HepG2 (cell line): ENCODE measurements around the gene CST3. TPM values are rescaled to one million over a fixed set of nuclear protein-coding genes. Genes with fewer than 3 reads are reported as not detected.
"Not testable (repeated sequence)": the region's sequence is repeated elsewhere in the genome, so short reads cannot be mapped to it uniquely, and the experiment has no call there.

Experiments
- ATAC-seq: fragments of 200-7000 bp; cut with Tn5 transposase; 3 replicates; pipeline ENCODE4 v1.9.1; 2020; ENCODE audit warnings: mild to moderate bottlenecking, moderate library complexity
- BruUV-seq: library from RNA; stranded (reverse); fragments of 400-500 nt; replicated peaks from 2 replicates; lab custom pipeline; 2021; lab: Mats Ljungman, UMichigan
- CTCF ChIA-PET: fragments of 300-600 bp; formaldehyde crosslinking; extraction: SDS; loops from one replicate; lab custom pipeline; 2021; ENCODE audit warnings: low total read pairs, inconsistent platforms, low intra/inter-chr PET ratio; lab: Yijun Ruan, JAX
- POLR2A ChIA-PET: fragments of 350-600 bp; sonication (Branson Sonifier 250); formaldehyde crosslinking; loops from one replicate; lab custom pipeline; 2020; ENCODE audit warnings: antibody characterized with exemption, inconsistent platforms; lab: Yijun Ruan, JAX
- DNase-seq: peaks from one replicate; pipeline ENCODE4 v3.0.0-alpha.2; 2015; ENCODE audit warnings: low spot score
- FAIRE-seq: peaks from 3 replicates; lab custom pipeline; 2011; peaks lifted over from hg19 to GRCh38; lab: Jason Lieb, UNC
- H2AFZ ChIP-seq: one replicate; pipeline ENCODE4 v1.6.1; 2011; ENCODE audit warnings: low read length, inconsistent platforms
- H3K27ac ChIP-seq: fragments of 300-600 bp; 3 replicates; pipeline ENCODE4 v1.8.0; 2011; ENCODE audit warnings: mixed run types, mild to moderate bottlenecking, mixed read lengths, low read length, inconsistent platforms; ENCODE audit not compliant: insufficient read depth; ENCODE audit errors: extremely low read length
- H3K27me3 ChIP-seq, 2 experiments: fragments of 200-600 bp in 1 of 2; 2 replicates in 1 of 2; 3 replicates in 1 of 2; pipeline versions ENCODE4 v1.6.0 to v1.8.0; 2011; ENCODE audit warnings: low read length in 2 of 2, mild to moderate bottlenecking in 2 of 2, moderate library complexity in 2 of 2, inconsistent platforms in 1 of 2; ENCODE audit not compliant: insufficient read depth in 2 of 2, control insufficient read depth in 1 of 2
- H3K36me3 ChIP-seq, 2 experiments: fragments of 200-600 bp in 1 of 2; replicated peaks in 1 of 2; 2 replicates in 1 of 2; 3 replicates in 1 of 2; pipeline versions ENCODE4 v1.5.1 to v1.8.0; 2011; ENCODE audit warnings: low read length in 2 of 2, inconsistent platforms in 1 of 2; ENCODE audit not compliant: insufficient read depth in 2 of 2, control insufficient read depth in 1 of 2
- H3K4me1 ChIP-seq: 2 replicates; pipeline ENCODE4 v1.5.1; 2012; ENCODE audit warnings: low read length, inconsistent platforms; ENCODE audit not compliant: insufficient read depth
- H3K4me2 ChIP-seq: 2 replicates; pipeline ENCODE4 v1.6.0; 2011; ENCODE audit warnings: low read depth, low read length, inconsistent platforms
- H3K4me3 ChIP-seq, 3 experiments: fragments of 200-600 bp in 1 of 3; sonication (generic), shearing (Covaris generic) in 1 of 3; replicated peaks in 1 of 3; 2 replicates each; pipeline ENCODE4 v1.5.1; 2011 to 2016; ENCODE audit warnings: low read length in 3 of 3, inconsistent platforms in 2 of 3, low read depth in 2 of 3, mild to moderate bottlenecking in 2 of 3, control low read depth in 1 of 3, mixed read lengths in 1 of 3; ENCODE audit not compliant: insufficient read depth in 1 of 3
- H3K79me2 ChIP-seq: one replicate; pipeline ENCODE4 v1.6.1; 2011; ENCODE audit warnings: low read length, inconsistent platforms; ENCODE audit not compliant: insufficient read depth
- H3K9ac ChIP-seq: 2 replicates; pipeline ENCODE4 v1.6.0; 2011; ENCODE audit warnings: mild to moderate bottlenecking, low read depth, low read length, inconsistent platforms; ENCODE audit not compliant: insufficient read depth
- H3K9me3 ChIP-seq: 2 replicates; pipeline ENCODE4 v1.5.1; 2012; ENCODE audit warnings: mild to moderate bottlenecking, low read length
- H4K20me1 ChIP-seq: 2 replicates; pipeline ENCODE4 v1.6.0; 2011; ENCODE audit warnings: inconsistent platforms, mild to moderate bottlenecking, low read length, moderate library complexity; ENCODE audit not compliant: insufficient read depth
- ARNT2 ChIP-seq: sonication (generic); formaldehyde crosslinking; IDR thresholded peaks from 2 replicates; pipeline ENCODE4 v1.8.0; 2022; ENCODE audit warnings: mild to moderate bottlenecking, low read depth, missing genetic modification reagents, moderate library complexity
- ATF7 ChIP-seq, 2 experiments: fragments of 450-650 bp in 1 of 2; sonication (generic) in 1 of 2; formaldehyde crosslinking in 1 of 2; IDR thresholded peaks; 2 replicates each; pipeline versions ENCODE4 v1.4.0 to v1.6.1; 2016 to 2020; ENCODE audit warnings: antibody characterized with exemption in 1 of 2, mild to moderate bottlenecking in 1 of 2, missing genetic modification reagents in 1 of 2
- RBM22 ChIP-seq: fragments of 200-400 bp; formaldehyde crosslinking; optimal IDR thresholded peaks from 2 replicates; pipeline ENCODE3; 2017; ENCODE audit warnings: mild to moderate bottlenecking, low read length, moderate library complexity
- SSRP1 ChIP-seq: IDR thresholded peaks from 2 replicates; pipeline ENCODE4 v1.6.1; 2016; ENCODE audit warnings: control low read depth
- ZNF44 ChIP-seq: sonication (generic); formaldehyde crosslinking; IDR thresholded peaks from 2 replicates; pipeline ENCODE4 v1.5.1; 2020; ENCODE audit warnings: mild to moderate bottlenecking, missing genetic modification reagents
- ZNF547 ChIP-seq: sonication (generic); formaldehyde crosslinking; IDR thresholded peaks from 2 replicates; pipeline ENCODE4 v1.5.1; 2020; ENCODE audit warnings: mild to moderate bottlenecking, missing genetic modification reagents
- ZNF629 ChIP-seq: sonication (generic); formaldehyde crosslinking; conservative IDR thresholded peaks from 2 replicates; pipeline ENCODE4 v1.5.0; 2020; ENCODE audit warnings: missing genetic modification reagents
- ZNF749 ChIP-seq: sonication (generic); formaldehyde crosslinking; IDR thresholded peaks from 2 replicates; pipeline ENCODE4 v1.8.0; 2022; ENCODE audit warnings: mild to moderate bottlenecking, missing genetic modification reagents, moderate library complexity, borderline replicate concordance
- ZSCAN25 ChIP-seq: sonication (generic); formaldehyde crosslinking; IDR thresholded peaks from 2 replicates; pipeline ENCODE4 v1.8.0; 2022; ENCODE audit warnings: mild to moderate bottlenecking, missing genetic modification reagents
- WGBS: methylation state at CpG from one replicate; pipeline ENCODE4 v1.1.6; 2017; ENCODE audit warnings: low lambda C conversion rate; 5-methylcytosine and 5-hydroxymethylcytosine counted together
- in situ Hi-C: cut with HindIII; loops from 2 replicates; pipeline ENCODE4 v1.10.0; 2017; ENCODE audit warnings: low pct_unique_long_range_greater_than_20kb; ENCODE audit not compliant: extremely low pct_ligation_motif_present
- intact Hi-C: fragments of 100-400 bp; cut with micrococcal nuclease; formaldehyde crosslinking; loops from one replicate; pipeline ENCODE4 v1.10.0; 2022; ENCODE audit not compliant: unreplicated experiment
- polyA plus RNA-seq, 8 experiments: library from polyadenylated mRNA; depleted of rRNA in 3 of 8; stranded (reverse) in 7 of 8; unstranded in 1 of 8; fragments of >200 nt; fragmentation: Illumina TruSeq in 4 of 8; extraction: Trizol in 4 of 8; gene quantifications; 2 replicates each; pipeline versions ENCODE4 v1.2.1 to v1.2.3, GENCODE V29; 2011 to 2016; ENCODE audit warnings: low read depth in 4 of 8, missing spikeins in 1 of 8, mixed read lengths in 1 of 8; ENCODE audit not compliant: insufficient read depth in 1 of 8
- total RNA-seq, 5 experiments: library from RNA; depleted of rRNA; stranded (reverse); fragments of >200 nt; fragmentation: Illumina TruSeq; extraction: Trizol; gene quantifications; 2 replicates each; pipeline ENCODE4 v1.2.3, GENCODE V29; 2016; ENCODE audit warnings: low read depth in 1 of 5
- TF ChIP-seq, protein P1 (sequence below): fragments of 450-650 bp; IDR thresholded peaks from 2 replicates; pipeline ENCODE4 v1.6.1; 2016
- TF ChIP-seq, protein P2 (sequence below): sonication (generic); formaldehyde crosslinking; IDR thresholded peaks from 2 replicates; pipeline ENCODE4 v1.4.0; 2020; ENCODE audit warnings: mild to moderate bottlenecking, missing genetic modification reagents

Gene CST3
- total and polyA plus RNA-seq, 2 of the 13 experiments (the other 11 are each of a cell fraction or from before 2014, with no cell fraction given): 690 to 1,005 TPM

DNA sequence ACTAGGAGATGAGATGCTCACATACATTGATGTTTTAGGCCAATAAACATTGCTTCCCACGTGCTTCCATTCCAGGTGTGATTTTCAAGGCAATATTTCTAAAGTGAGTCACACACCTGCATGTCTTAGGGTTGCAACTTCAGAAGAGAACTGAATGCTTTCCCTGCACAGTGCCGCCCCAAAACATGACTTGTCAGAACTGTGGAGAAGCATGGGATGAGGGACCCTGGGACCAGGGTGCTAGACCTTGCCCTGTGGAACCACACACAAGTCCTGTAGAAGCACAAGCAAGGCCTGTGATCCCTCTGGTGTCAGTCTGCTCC, 2.0 kb downstream of the CST3 start:
- in situ Hi-C loops: loop anchor here (10.0 kb wide), 1 partner anchor 1061 kb away; no protein-coding TSS in a partner anchor
- Histone ChIP-seq H3K9ac (peak overlapping the region; percentile 97), H3K4me1 (peaks cover 86% of the 10 kb centered on the region), H3K36me3 (peaks cover 12 to 20% of the 10 kb centered on the region in 2 experiments), H3K79me2 (peaks cover 29% of the 10 kb centered on the region), H3K27ac (peak overlapping the region; percentile 91), H4K20me1 (peaks cover 15% of the 10 kb centered on the region; the same call in 1 of the 2 replicates), H3K4me3 (peak overlapping the region; percentile 80 to 93 (median 88); a peak in 5 of 6 replicates), H3K4me2 (peak overlapping the region; percentile 94)
- FAIRE-seq; DNase-seq; H3K27me3 ChIP-seq; CTCF ChIA-PET; ATAC-seq; H3K9me3 ChIP-seq; intact Hi-C loops; BruUV-seq; H2AFZ ChIP-seq; TF ChIP-seq ATF7 (IDR thresholded peaks at IDR 0.05): not testable (repeated sequence)
- WGBS: 57% methylated on average over 2 of the region's 2 CpGs
- POLR2A ChIA-PET: interaction anchor here (1.8 to 18.0 kb wide), 11 partner anchors 11 to 286 kb away, joined by 8 to 543 read pairs (median 13); partner anchors contain the start of genes NAPB and NXT1
- TF ChIP-seq SSRP1 (CRISPR knock-in tag): peak; percentile 11; the same call in 1 of the 2 replicates
- TF ChIP-seq ARNT2 (CRISPR knock-in tag): 0 out of 2 replicates have a peak, but pooled peaks have one; percentile 51
- peak; percentile 3 for TF ChIP-seq RBM22
- TF ChIP-seq ZSCAN25: 0 out of 2 replicates have a peak, but pooled peaks have one; percentile 4
- peak; percentile 6; the same call in 1 of the 2 replicates for TF ChIP-seq ZNF547 (CRISPR knock-in tag)
- TF ChIP-seq ATF7 (CRISPR knock-in tag; IDR thresholded peaks at IDR 0.05): 0 out of 2 replicates have a peak, but pooled peaks have one; percentile 2
- TF ChIP-seq, protein P1, sequence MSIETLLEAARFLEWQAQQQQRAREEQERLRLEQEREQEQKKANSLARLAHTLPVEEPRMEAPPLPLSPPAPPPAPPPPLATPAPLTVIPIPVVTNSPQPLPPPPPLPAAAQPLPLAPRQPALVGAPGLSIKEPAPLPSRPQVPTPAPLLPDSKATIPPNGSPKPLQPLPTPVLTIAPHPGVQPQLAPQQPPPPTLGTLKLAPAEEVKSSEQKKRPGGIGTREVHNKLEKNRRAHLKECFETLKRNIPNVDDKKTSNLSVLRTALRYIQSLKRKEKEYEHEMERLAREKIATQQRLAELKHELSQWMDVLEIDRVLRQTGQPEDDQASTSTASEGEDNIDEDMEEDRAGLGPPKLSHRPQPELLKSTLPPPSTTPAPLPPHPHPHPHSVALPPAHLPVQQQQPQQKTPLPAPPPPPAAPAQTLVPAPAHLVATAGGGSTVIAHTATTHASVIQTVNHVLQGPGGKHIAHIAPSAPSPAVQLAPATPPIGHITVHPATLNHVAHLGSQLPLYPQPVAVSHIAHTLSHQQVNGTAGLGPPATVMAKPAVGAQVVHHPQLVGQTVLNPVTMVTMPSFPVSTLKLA: peak; percentile 25; the same call in 1 of the 2 replicates
- peak; percentile 66; the same call in 1 of the 2 replicates for TF ChIP-seq ZNF629
- 0 out of 2 replicates have a peak, but pooled peaks have one; percentile 9 for TF ChIP-seq ZNF44 (CRISPR knock-in tag)
- TF ChIP-seq ZNF749 (CRISPR knock-in tag): 0 out of 2 replicates have a peak, but pooled peaks have one; percentile 26
- TF ChIP-seq, protein P2, sequence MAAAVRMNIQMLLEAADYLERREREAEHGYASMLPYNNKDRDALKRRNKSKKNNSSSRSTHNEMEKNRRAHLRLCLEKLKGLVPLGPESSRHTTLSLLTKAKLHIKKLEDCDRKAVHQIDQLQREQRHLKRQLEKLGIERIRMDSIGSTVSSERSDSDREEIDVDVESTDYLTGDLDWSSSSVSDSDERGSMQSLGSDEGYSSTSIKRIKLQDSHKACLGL: peak; percentile 1; the same call in 1 of the 2 replicates
